GM18498 (cell line): ENCODE data around the gene CCDC17.

Source experiments
- ATAC-seq: cut with Tn5 transposase; IDR thresholded peaks from one replicate; pipeline ENCODE4 v1.9.1; 2021; ENCODE audit warnings: mild to moderate bottlenecking, moderate library complexity; ENCODE audit not compliant: unreplicated experiment

The CCDC17 gene

DNA sequence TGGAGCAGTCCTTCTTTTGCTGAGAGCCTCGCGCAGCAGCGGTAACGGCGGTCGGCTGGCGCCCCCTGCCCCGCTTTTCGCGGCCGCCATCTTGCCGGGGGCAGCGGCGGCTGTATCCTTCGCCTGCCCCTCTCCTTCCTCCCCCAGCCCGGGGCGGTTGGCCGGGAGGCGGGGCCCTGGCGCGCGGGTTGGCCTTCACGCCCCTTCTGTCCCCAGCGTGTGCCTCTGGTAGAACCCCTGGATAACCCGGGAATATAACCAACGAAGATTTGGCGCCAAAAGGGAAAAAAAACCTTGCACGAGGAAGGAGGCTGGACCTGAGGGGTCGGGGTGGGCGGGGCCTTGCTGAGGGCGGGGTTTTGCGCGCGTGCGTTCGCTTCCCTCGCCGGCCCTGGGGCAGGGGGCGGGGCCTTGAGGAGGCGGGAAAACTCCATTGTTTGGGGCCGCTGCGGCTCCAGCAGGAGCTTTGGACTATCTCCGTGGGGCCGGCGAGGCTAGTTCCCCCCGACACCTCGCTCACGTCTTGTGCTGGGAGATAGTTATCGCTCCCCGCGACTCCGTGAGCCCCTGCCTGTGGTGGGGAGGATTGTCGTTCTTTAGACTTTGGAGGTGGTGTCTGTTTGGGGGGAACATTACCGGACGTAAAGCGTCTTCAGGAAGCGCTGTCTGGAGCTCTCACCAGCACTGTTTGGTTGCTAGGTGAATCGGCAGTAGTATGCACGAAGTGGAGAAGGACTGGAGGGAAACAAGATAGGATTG is 39.3 kb downstream of the CCDC17 start:
- ATAC-seq = peak; percentile 33

DNA sequence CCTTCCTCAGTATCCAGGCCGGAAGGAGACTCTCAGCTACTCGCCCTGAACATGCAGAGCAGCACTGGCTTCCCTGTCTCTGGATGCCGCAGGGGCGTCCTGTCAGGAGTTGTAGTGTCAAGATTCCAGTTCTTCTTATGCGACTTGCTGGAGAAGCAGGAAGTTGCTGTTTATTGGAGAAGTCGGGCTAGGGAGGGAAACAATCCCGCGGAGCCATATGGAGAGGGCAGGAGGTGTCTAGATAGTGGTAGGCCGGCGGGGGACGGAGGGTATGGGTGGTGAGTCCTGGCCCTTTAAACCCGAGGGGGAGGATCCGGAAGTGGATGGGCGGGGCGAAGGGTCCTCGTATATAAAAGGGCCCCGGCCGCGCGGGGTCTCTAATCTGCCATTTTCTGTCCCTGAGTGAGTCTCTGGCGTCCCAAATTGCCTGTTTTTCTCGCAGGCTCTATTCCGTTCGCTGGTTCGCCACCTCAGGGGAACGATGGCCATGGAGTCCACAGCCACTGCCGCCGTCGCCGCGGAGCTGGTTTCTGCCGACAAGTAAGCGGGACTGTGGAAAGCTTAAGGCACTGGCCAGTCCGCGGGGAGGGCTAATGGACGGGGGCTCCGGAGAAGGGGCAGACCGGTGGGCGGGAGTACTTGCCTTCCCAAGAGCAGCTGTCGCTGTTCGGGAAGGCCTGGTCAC is 40.0 kb downstream of the CCDC17 start, which contains the start of gene NASP:
Gene NASP (plus strand): TSS at position 376 of the 685 bp plus-strand sequence. CDS start 106 bp downstream, at position 482.
- peak; percentile 66 for ATAC-seq

DNA sequence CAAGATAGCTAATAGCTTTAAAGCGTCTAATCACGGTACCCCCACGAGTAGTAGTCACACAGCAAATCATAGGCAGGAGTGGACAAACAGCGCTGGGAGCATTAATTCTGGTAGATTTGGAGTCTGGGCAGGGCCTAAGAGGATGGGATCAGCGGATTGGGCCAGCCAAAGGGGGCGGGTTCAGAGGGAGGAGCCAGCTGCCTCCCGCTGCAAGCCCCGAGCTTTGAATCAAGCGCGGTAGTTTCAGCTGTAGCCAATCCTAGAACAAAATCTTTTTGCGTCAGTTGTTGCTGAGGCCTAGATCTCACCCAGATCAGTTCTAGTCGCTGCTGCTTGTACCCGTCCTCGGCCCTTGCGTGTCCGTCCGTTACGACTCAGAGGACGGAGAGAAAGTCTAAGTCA is 40.6 kb downstream of the CCDC17 start:
- peak; percentile 76 for ATAC-seq

DNA sequence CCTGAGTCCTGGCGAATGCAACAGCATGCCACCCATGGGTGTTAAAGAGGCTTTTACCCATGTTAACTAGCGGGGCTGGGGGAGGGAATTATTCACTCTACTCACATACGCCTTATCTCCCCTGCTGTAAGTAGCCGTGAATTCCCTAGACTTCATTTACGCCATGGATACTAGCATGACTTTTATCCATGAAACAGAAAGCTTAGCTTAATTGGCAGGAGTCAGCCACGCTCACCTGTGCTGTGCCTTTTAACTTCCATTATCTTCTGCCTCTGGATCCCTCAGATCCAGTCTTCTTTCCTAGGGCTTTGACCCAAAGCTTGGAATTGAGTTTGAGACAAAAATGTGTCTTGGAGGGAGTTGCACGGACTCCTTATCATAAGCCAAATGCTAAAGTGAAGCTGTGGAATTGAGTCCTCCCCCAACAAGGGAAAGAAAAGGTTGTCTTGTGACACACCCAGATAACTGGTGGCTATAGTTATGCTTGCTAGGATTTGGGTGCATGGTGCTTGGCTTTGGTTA is 49.7 kb downstream of the CCDC17 start:
- no peak for ATAC-seq

DNA sequence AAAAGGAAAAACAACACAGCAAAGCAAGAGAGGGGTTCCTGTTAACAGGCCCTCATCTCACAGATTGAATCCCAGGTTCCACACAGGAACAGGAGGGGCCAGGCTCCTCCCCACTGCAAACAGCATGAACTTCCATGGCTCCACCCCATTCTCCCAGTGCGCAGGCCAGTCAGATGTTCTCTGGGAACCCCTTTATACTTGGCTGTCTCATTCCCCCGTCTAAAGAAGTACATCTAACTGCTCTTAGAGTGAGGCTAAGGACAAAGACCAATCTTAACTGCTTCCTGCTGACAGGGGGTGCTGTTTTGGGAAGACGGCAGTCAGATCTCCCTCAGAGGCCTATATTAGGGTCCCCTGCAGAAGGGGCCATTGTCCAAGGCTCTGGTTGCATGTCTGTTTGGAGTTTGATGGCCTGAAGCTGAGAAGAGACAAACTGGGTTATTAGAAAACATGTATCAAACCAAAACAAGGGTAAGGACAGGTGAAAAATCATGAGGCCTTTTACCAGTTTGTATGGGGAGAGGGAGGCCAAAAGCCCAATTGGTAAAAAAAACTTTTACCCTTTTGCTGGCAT is 50.5 kb downstream of the CCDC17 start:
- no peak for ATAC-seq

DNA sequence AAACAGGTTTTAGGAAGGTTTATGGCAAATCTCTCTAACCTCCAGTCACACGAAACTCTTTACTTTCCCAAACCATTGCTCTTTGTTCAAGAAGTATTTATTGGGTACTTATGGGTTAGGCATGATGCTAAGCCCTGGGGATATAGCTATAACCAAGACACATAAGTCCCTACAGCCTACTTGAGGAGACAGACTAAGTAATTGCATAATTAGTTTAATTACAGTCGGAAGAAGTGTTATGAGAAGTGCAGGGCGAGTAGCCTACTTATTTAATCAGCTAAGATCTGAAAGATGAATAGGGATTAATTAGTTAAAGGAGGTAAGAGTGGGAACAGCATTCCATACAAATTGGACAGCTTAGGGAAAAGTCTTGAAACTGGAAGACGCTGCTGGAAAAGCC is 53.2 kb downstream of the CCDC17 start:
- ATAC-seq = no peak
